ENCODE results near the gene GNG10.
"Not testable (repeated sequence)": the region's sequence is repeated elsewhere in the genome, so short reads cannot be mapped to it uniquely, and the experiment has no call there.

Gene GNG10

GRCh38 chr9:111649016-111649415 is 12.4 kb upstream of the GNG10 start:
- no peak for DNase-seq (ENCODE audit: low read depth in 1 of 2, low spot score in 1 of 2)

- no peak for DNase-seq (ENCODE audit: low read depth in 1 of 2, low spot score in 1 of 2)
Observed at GRCh38 chr9:111657051-111657450, 4.4 kb upstream of the GNG10 start.

GRCh38 chr9:111658943-111659342 is 2.5 kb upstream of the GNG10 start:
- DNase-seq (ENCODE audit: low read depth in 1 of 2, low spot score in 1 of 2), result no peak

- DNase-seq (ENCODE audit: low read depth in 1 of 2, low spot score in 1 of 2), result no peak
Observed at GRCh38 chr9:111659691-111660090, 1.7 kb upstream of the GNG10 start.

- peak in 1 of 2 donors; percentile 9 for DNase-seq (ENCODE audit: low read depth in 1 of 2, low spot score in 1 of 2)
Observed at GRCh38 chr9:111661802-111662521, 557 bp downstream of the GNG10 start.

GRCh38 chr9:111662576-111663300 is 1.3 kb downstream of the GNG10 start:
- no peak for DNase-seq (ENCODE audit: low read depth in 1 of 2, low spot score in 1 of 2)

- no peak for DNase-seq (ENCODE audit: low read depth in 1 of 2, low spot score in 1 of 2)
Observed at GRCh38 chr9:111663301-111663823, 2.0 kb downstream of the GNG10 start.

- DNase-seq (ENCODE audit: low read depth in 1 of 2, low spot score in 1 of 2), result no peak
Observed at GRCh38 chr9:111668026-111668573, 6.7 kb downstream of the GNG10 start.

GRCh38 chr9:111668601-111669000 is 7.2 kb downstream of the GNG10 start:
- not testable (repeated sequence) for DNase-seq (ENCODE audit: low read depth in 1 of 2, low spot score in 1 of 2)

- DNase-seq (ENCODE audit: low read depth in 1 of 2, low spot score in 1 of 2), result no peak
Observed at GRCh38 chr9:111674319-111674718, 12.9 kb downstream of the GNG10 start.

- DNase-seq (ENCODE audit: low read depth in 1 of 2, low spot score in 1 of 2), result no peak
Observed at GRCh38 chr9:111676116-111676515, 14.7 kb downstream of the GNG10 start.

- no peak for DNase-seq (ENCODE audit: low read depth in 1 of 2, low spot score in 1 of 2)
Observed at GRCh38 chr9:111678293-111678692, 16.9 kb downstream of the GNG10 start.

GRCh38 chr9:111679199-111679598 is 17.8 kb downstream of the GNG10 start:
- no peak for DNase-seq (ENCODE audit: low read depth in 1 of 2, low spot score in 1 of 2)

GRCh38 chr9:111683392-111683791 is 22.0 kb downstream of the GNG10 start:
- no peak for DNase-seq (ENCODE audit: low read depth in 1 of 2, low spot score in 1 of 2)

GRCh38 chr9:111691672-111692329 is 30.4 kb downstream of the GNG10 start:
- no peak for DNase-seq (ENCODE audit: low read depth in 1 of 2, low spot score in 1 of 2)

- DNase-seq (ENCODE audit: low read depth in 1 of 2, low spot score in 1 of 2), result no peak
Observed at GRCh38 chr9:111696796-111697195, 35.4 kb downstream of the GNG10 start.

GRCh38 chr9:111700776-111701175 is 39.4 kb downstream of the GNG10 start:
- DNase-seq (ENCODE audit: low read depth in 1 of 2, low spot score in 1 of 2), result no peak

- DNase-seq (ENCODE audit: low read depth in 1 of 2, low spot score in 1 of 2), result no peak
Observed at GRCh38 chr9:111704503-111704902, 43.1 kb downstream of the GNG10 start.

GRCh38 chr9:111711548-111711947 is 50.1 kb downstream of the GNG10 start:
- no peak for DNase-seq (ENCODE audit: low read depth in 1 of 2, low spot score in 1 of 2)

- no peak for DNase-seq (ENCODE audit: low read depth in 1 of 2, low spot score in 1 of 2)
Observed at GRCh38 chr9:111712369-111712768, 51.0 kb downstream of the GNG10 start.

- no peak for DNase-seq (ENCODE audit: low read depth in 1 of 2, low spot score in 1 of 2)
Observed at GRCh38 chr9:111715471-111715870, 54.1 kb downstream of the GNG10 start.

- no peak for DNase-seq (ENCODE audit: low read depth in 1 of 2, low spot score in 1 of 2)
Observed at GRCh38 chr9:111719541-111719940, 58.1 kb downstream of the GNG10 start.

All from activated T-helper 1 cell treated with anti-CD3 and anti-CD28 coated beads, Interleukin-2, amount 50 U/mL, for 16 hours (primary cell).